GM06990 (cell line): ENCODE results near the gene CDK15.

Experiments used
- DNase-seq: peaks from one replicate; pipeline ENCODE4 v3.0.0-alpha.2; 2011; ENCODE audit not compliant: insufficient read length; ENCODE audit errors: extremely low read depth
- H3K27me3 ChIP-seq: replicated peaks from 2 replicates; pipeline ENCODE4 v1.6.0; 2011; ENCODE audit warnings: low read length; ENCODE audit not compliant: control insufficient read depth, insufficient read depth
- H3K36me3 ChIP-seq: 2 replicates; pipeline ENCODE4 v1.5.1; 2011; ENCODE audit warnings: low read length; ENCODE audit not compliant: control insufficient read depth, insufficient read depth
- H3K4me3 ChIP-seq: replicated peaks from 2 replicates; pipeline ENCODE4 v1.5.1; 2011; ENCODE audit warnings: low read depth, mild to moderate bottlenecking, control low read depth, low read length
- CTCF ChIP-seq: IDR thresholded peaks from 2 replicates; pipeline ENCODE4 v1.5.1; 2011; ENCODE audit warnings: low read length, control low read depth, mild to moderate bottlenecking, inconsistent platforms; ENCODE audit not compliant: insufficient read depth, poor library complexity, severe bottlenecking

Gene CDK15

GRCh38 chr2:201931951-201932350 is 125.6 kb downstream of the CDK15 start:
- Histone ChIP-seq H3K27me3 (no peaks in the 10 kb centered on the region; the same call in 1 of the 2 replicates), H3K36me3 (no peaks in the 10 kb centered on the region), H3K4me3 (no peak overlapping the region)
- no peak for TF ChIP-seq CTCF
- DNase-seq = no peak

- no peak for TF ChIP-seq CTCF
- DNase-seq = no peak
- Histone ChIP-seq H3K36me3 (no peaks in the 10 kb centered on the region), H3K4me3 (no peak overlapping the region), H3K27me3 (no peaks in the 10 kb centered on the region; the same call in 1 of the 2 replicates)
Measured at GRCh38 chr2:201932511-201932910, 126.2 kb downstream of the CDK15 start.

GRCh38 chr2:201933792-201934237 is 127.5 kb downstream of the CDK15 start:
- DNase-seq = no peak
- no peak overlapping the region for H3K4me3 ChIP-seq
- no peaks in the 10 kb centered on the region for H3K36me3 ChIP-seq
- no peaks in the 10 kb centered on the region; the same call in 1 of the 2 replicates for H3K27me3 ChIP-seq
- no peak for TF ChIP-seq CTCF

- no peaks in the 10 kb centered on the region for H3K36me3 ChIP-seq
- DNase-seq = no peak
- no peaks in the 10 kb centered on the region; the same call in 1 of the 2 replicates for H3K27me3 ChIP-seq
- no peak for TF ChIP-seq CTCF
- no peak overlapping the region for H3K4me3 ChIP-seq
Measured at GRCh38 chr2:201936817-201937216, 130.5 kb downstream of the CDK15 start.

GRCh38 chr2:201937343-201937742 is 131.0 kb downstream of the CDK15 start:
- no peak for DNase-seq
- H3K36me3 ChIP-seq = no peaks in the 10 kb centered on the region
- TF ChIP-seq CTCF = no peak
- no peaks in the 10 kb centered on the region; the same call in 1 of the 2 replicates for H3K27me3 ChIP-seq
- H3K4me3 ChIP-seq = no peak overlapping the region

GRCh38 chr2:201938156-201938775 is 131.9 kb downstream of the CDK15 start:
- TF ChIP-seq CTCF = no peak
- H3K27me3 ChIP-seq = no peaks in the 10 kb centered on the region
- no peak for DNase-seq
- no peak overlapping the region for H3K4me3 ChIP-seq
- no peaks in the 10 kb centered on the region for H3K36me3 ChIP-seq
